AML-193 (cell line): ENCODE results near the gene CLIP4.
"Not testable (repeated sequence)": the region's sequence is repeated elsewhere in the genome, so short reads cannot be mapped to it uniquely, and the experiment has no call there.

ENCODE experiments used
- DNase-seq, 2 experiments: peaks; one replicate each; lab custom pipeline; 2025; lab: John Stamatoyannopoulos, UW

Gene CLIP4

GRCh38 chr2:29114946-29115609, at the start of gene CLIP4:
TSS of gene CLIP4 (plus strand) at chr2:29115415. CDS start at chr2:29121389, 5,974 bp downstream.
- DNase-seq, result peak in 1 of 2 experiments; percentile 16

DNA sequence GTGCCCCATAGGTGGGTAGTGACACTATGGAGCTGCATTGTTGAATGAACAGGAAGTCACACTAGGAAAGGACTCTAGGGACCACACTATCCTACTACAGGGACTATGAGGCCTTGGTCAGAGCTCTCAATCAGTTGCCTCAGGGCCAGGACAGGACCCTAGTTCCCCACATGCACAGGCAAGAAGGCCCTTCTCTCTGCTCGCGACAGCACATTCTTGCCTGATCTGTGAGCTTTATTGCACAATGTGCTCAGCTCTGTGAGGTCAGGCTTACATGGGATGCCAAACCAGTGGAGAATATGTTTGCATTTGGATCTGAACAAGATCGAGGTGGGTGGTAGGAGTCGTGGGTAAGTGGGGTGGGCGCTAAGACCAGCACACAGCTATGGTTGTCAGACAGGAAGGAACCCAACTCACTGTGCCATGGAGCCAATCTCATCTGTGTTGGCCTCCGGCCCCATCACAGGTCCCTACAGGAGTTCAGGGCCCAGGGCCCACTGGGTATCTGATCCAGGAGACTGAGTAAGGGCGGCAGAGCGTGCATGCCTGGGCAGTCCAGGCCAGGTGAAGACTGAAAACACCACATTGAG, 48.8 kb upstream of the CLIP4 start:
- DNase-seq, result peak; percentile 15 to 29

DNA sequence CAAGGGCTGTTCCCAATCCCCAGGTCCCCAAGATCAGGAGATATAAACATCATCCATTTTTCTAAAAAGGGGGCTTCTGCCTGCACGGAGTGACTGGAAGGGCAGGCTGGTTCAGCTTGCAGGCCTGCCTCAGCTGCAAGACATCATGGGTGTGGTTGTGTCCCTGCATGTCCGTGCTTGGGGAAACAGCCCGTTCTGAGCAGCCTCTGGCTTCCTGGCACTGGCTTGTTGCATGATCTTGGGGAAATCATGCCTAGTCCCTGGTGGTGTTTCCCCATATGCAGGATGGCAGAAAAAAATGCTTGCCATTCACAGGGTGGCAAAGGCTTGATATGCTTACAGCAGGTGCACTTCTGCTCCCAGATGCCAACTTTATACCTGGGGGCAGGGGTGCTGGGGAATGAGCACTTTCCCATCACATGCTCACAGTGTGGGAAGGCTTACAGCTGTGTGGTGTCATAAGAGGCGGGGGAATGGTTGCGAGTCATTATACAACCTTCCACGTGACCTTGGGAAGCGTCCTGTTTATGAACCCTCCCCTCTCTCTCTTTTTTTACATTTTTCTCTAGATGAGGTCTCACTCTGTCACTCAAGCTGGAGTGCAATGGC, 48.1 kb upstream of the CLIP4 start:
- no peak for DNase-seq

- no peak for DNase-seq
Measured at GRCh38 chr2:29068513-29068912, 46.7 kb upstream of the CLIP4 start.

- no peak for DNase-seq
Measured at GRCh38 chr2:29070526-29070925, 44.7 kb upstream of the CLIP4 start.

- no peak for DNase-seq
Measured at GRCh38 chr2:29071032-29071975, 43.9 kb upstream of the CLIP4 start.

GRCh38 chr2:29072251-29072650, 43.0 kb upstream of the CLIP4 start:
- no peak for DNase-seq

DNA sequence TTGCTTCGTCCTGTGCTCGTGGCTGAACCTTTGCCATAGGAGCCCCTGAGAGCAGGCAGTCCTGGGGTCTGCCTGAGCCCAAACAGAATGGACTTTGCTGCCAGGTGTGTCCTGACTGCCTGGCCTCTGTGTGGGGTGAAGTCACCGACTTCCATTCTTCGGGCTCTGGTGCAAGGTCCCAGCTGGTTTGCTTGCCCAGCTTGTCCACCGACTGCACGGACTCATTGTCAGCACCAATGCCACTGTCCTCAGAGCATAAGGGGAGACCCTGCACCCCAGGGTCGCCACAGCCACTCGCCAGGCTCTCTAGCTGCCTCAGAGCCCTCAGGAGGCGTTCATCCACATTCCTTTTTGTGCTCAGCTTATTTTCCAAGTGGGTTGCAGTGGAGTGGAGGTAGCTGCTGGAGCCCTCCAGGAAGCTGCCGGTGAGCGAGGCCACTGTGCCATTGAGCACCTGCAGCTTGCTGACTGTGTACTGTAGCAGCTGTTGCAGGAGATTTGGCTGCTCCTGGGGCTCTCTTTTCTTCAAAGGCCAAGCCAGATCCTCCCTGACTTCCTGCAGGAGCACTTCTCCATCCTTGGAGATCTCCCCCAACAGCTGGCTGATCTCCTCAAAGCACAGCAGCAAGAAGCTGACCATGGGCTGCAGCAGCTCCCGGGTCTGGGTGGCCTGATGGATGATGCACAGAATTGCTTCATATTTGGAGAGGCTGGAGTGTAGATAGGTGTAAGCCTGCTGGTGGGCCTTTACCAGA, 42.1 kb upstream of the CLIP4 start:
- no peak for DNase-seq

GRCh38 chr2:29073933-29074332, 41.3 kb upstream of the CLIP4 start:
- DNase-seq, result no peak

- no peak for DNase-seq
Measured at GRCh38 chr2:29074411-29074810, 40.8 kb upstream of the CLIP4 start, which contains the start of gene PCARE. TSS of gene PCARE (minus strand) at chr2:29074523. CDS start at chr2:29074261, 262 bp downstream.

GRCh38 chr2:29075894-29076705, 39.1 kb upstream of the CLIP4 start:
- no peak for DNase-seq

DNA sequence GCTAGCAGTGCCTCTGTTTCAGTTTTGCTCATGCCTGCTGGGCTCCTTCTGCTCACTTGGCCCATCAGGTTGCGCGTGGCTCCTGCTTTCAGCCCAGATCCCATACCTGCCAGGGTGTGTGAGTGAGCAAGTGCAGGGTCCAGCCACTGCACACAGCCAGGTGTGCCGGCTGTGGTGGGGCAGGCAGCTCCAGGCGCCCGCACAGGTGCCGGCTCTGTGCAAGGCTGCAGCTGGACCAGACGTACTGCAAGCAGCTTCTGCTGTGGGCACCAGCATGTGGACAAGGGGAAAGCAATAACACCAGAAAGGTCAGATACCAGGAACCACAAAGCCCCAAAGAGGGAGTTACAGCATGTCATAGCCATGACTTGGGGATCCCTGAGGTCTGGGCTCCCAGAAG, 35.3 kb upstream of the CLIP4 start:
- no peak for DNase-seq

DNA sequence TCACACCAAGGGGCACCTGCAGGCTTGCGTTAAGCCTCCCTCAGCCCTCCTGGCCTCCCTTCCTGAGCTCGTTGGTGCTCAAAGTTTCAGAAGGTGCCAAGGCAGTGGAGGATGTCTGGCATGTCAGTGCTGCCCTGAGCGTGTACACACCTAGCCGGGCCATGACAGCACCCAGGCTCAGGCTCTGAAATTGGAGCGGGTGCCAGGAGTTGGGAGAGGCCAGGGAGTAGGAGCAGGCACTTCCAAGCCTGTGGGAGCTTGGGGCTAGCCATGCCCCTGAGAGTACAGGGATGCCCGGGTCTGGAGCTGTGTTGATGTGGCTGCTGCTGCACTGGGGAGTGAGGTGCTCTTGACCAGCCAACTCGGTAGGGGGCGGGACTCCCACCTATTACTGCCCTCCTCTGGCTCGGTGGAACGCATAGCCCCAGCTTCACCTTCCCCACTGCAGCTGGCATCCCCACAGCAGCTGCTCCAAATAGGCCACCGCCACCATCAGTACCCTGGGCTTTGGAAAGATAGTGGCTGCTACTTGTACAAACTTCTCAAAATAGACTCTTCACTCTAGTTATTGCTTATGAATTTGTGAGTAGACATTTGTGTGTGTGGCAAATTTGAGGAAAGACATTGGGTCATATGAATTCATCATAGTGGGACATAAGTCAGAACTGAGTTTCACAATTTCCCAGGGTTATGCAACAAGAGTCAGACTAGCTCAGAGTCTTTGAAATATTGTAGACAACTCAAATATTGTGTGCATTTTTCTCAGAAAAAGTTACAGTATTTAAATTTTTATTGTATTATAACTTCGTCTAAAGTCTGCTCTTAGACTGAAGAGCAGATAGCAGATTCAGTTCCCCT, 34.1 kb upstream of the CLIP4 start:
- peak; percentile 62 to 78 for DNase-seq

DNA sequence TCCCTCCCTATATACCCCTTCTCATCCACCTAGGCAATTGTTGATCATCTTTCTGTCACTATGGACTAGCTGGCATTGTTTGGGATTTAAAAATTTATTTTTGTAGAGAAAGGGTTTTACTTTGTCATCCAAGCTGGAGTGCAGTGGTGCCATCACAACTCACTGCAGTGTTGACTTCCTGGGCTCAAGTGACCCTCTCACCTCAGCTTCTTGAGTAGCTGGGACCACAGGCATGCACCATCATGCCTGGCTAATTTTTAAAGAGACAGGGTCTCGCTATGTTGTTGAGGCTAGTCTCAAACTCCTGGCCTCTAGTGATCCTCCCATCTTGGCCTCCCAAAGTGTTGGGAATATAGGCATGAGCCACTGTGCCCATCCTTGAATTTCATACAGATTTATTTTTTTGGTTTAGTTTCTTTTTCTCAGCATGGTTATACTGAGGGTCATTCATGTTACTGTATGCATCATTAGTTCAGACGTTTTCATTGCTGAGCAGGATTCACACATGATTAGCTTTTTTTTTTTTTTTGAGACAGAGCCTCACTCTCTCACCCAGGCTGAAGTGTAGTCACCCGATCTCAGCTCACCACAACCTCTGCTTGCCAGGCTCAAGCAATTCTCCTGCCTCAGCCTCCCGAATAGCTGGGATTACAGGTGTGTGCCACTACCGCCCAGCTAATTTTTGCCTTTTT, 32.3 kb upstream of the CLIP4 start:
- DNase-seq, result no peak

- no peak for DNase-seq
Measured at GRCh38 chr2:29084554-29084953, 30.7 kb upstream of the CLIP4 start.

DNA sequence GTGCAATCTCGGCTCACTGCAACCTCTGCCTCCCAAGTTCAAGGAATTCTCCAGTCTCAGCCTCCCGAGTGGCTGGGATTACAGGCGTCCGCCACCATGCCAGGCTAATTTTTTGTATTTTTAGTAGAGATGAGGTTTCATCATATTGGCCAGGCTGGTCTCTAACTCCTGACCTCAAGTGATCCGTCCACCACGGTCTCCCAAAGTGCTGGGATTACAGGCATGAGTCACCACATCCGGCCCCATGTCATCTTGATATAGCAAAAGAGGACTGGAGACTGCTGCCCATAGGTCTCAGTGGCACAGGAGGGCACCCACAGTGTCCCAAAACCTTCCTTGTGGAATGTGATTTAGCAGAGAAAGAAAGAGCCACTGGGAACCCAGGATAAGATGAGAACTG, 24.9 kb upstream of the CLIP4 start:
- not testable (repeated sequence) for DNase-seq

GRCh38 chr2:29096969-29097368, 18.2 kb upstream of the CLIP4 start:
- DNase-seq, result no peak

DNA sequence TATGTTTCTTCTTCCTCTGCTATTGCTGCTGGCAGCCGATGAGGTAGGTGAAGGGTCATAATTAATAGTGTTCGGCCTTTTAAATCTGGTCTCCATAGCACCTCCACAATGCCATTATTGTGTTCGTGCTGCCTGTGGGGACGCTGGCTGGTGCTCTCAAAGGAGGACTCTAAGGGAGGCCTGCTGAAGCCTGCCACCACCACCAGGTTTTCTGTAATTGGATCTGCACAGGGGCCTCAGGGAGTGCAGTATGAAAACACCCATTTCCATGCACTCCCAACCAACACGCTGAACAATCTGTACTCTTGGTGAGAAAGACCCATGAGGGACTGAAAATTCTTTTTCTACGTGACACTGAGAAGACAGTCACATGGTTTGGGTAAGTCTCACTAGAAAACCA, 17.6 kb upstream of the CLIP4 start:
- DNase-seq, result no peak

DNA sequence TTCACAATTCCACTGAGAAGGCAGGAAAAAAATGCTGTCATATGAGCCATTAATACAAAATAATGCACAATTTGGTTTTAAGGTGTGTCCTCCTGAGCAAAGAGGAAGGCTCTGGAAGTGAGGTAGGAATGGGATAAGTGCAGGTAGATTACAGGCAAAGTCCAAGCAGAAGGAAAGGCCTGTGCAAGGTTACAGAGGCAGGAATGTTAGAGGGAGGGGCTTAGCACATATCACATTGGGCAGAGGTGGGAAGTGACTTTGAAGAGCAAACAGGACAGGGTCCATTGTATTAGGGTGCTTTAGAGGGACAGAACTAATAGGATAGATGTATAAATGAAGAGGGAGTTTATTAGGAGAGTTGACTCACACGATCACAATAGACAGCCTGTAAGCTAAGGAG, 14.7 kb upstream of the CLIP4 start:
- DNase-seq, result no peak
